Activated B cell treated with CpG ODN at 0.5 μM for 24 hours (primary cell): ENCODE results near the gene LDLRAD4. TPM values are rescaled to one million over a fixed set of nuclear protein-coding genes. Genes with fewer than 3 reads are reported as not detected.

Source experiments
- ATAC-seq: fragments of 200-7000 bp; cut with Tn5 transposase; one replicate; pipeline ENCODE4 v1.10.0; 2021; ENCODE audit warnings: low read depth, mild to moderate bottlenecking, moderate library complexity
- CTCF ChIA-PET: fragments of 350-600 bp; sonication (Branson Sonifier 250); formaldehyde crosslinking; loops from one replicate; lab custom pipeline; 2021; ENCODE audit warnings: antibody characterized with exemption; lab: Charles Lee
- POLR2A ChIA-PET: fragments of 350-600 bp; sonication (Branson Sonifier 250); formaldehyde crosslinking; loops from one replicate; lab custom pipeline; 2021; ENCODE audit warnings: antibody characterized with exemption; lab: Charles Lee
- DNase-seq: peaks from one replicate; pipeline ENCODE4 v3.0.0; 2022
- H3K27ac Mint-ChIP-seq: one replicate; pipeline ENCODE4 v1.8.0; 2020; ENCODE audit warnings: mixed read lengths
- H3K27me3 Mint-ChIP-seq: one replicate; pipeline ENCODE4 v1.8.0; 2021; ENCODE audit warnings: mixed read lengths
- H3K36me3 Mint-ChIP-seq: one replicate; pipeline ENCODE4 v1.8.0; 2021; ENCODE audit warnings: low read depth, mixed read lengths
- H3K4me1 Mint-ChIP-seq: one replicate; pipeline ENCODE4 v1.8.0; 2021; ENCODE audit warnings: mixed read lengths
- H3K4me3 Mint-ChIP-seq: one replicate; pipeline ENCODE4 v1.8.0; 2020; ENCODE audit warnings: mild to moderate bottlenecking, mixed read lengths
- H3K9me3 Mint-ChIP-seq: one replicate; pipeline ENCODE4 v1.8.0; 2020; ENCODE audit warnings: mixed read lengths
- intact Hi-C: fragments of 100-400 bp; cut with micrococcal nuclease; formaldehyde crosslinking; loops from one replicate; pipeline ENCODE4 v1.15.1; 2024
- total RNA-seq: library from RNA; stranded (reverse); gene quantifications from 2 replicates; pipeline ENCODE4 v1.2.3, GENCODE V29; 2022
- TF ChIP-seq, protein P1 (sequence below): fragments of 200-600 bp; IDR thresholded peaks from one replicate; pipeline ENCODE4 v1.8.0; 2022; ENCODE audit warnings: antibody characterized with exemption, mild to moderate bottlenecking

LDLRAD4 gene
- total RNA-seq, 1 donor from 2014 or later: 66.9 TPM

DNA sequence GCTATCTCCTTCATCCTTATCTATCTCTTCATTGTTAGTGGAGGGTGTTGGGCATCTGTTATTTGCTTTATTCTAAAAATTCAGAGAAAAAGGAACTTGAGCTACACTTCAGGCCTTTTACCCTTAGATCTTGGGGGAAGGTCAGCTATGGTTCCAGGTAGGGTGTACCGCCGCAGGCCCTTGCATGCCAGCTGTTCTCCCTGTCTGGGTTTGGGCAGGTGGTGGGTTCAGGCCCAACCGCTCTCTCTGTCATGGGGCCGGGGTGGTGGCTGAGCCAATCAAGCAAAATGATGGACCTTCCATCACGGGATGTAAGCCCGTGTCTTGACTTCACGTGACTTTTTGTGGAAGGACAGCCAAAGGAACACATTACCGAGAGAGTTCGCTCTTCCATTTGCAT lies 231.1 kb downstream of the LDLRAD4 start:
- intact Hi-C loops: no loop called here
- Mint-ChIP-seq H3K27ac (no peak overlapping the region), H3K4me3 (no peak overlapping the region), H3K27me3 (peaks cover 5% of the 10 kb centered on the region), H3K4me1 (peaks cover 13% of the 10 kb centered on the region), H3K36me3 (no peaks in the 10 kb centered on the region), H3K9me3 (no peaks in the 10 kb centered on the region)
- CTCF ChIA-PET: no interaction called here
- POLR2A ChIA-PET: no interaction called here
- DNase-seq: no peak
- TF ChIP-seq, protein P1, sequence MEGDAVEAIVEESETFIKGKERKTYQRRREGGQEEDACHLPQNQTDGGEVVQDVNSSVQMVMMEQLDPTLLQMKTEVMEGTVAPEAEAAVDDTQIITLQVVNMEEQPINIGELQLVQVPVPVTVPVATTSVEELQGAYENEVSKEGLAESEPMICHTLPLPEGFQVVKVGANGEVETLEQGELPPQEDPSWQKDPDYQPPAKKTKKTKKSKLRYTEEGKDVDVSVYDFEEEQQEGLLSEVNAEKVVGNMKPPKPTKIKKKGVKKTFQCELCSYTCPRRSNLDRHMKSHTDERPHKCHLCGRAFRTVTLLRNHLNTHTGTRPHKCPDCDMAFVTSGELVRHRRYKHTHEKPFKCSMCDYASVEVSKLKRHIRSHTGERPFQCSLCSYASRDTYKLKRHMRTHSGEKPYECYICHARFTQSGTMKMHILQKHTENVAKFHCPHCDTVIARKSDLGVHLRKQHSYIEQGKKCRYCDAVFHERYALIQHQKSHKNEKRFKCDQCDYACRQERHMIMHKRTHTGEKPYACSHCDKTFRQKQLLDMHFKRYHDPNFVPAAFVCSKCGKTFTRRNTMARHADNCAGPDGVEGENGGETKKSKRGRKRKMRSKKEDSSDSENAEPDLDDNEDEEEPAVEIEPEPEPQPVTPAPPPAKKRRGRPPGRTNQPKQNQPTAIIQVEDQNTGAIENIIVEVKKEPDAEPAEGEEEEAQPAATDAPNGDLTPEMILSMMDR: no peak
- ATAC-seq: no peak

DNA sequence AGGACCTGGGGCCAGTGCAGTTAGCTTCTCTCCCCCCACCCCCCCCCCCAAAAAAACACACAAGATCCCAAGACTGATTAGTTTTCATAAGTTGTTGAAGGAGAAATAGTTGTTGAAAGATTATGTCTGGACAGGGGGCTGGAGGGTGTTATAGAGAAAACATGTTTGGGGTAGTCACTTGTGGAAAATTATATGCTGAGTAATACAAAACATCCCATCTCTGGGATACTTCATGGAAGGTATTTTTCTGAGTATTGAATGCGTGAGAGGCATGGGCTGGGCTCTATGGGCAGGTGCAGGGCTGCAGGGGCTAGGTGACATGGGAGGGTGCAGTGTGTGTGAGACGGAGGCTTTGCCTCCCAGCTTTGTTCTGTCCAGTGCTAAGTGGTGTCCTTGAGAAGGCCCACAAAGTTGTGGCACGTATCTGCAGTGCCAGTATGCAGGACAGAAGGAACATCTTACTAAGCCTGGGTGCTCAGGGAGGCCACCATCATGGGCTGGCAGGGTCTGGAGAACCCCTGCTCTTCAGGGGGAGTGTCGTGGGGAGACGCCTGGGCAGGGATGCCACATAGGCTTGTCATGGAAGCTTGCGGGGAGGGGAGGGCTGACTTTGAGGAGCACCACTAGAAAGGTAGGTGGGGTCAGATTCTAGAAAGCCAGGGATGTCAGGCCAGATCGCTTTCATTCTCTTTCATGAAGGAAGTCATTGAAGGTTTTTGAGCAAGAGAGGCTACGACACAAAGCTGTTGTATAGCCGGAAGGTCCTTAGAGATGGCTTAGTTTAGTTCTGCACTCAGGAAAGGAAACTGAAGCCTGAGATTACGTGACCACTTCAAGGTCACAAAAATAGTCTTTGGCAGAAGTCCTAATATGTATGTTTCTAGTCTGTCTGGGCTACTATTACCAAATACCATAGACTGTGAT lies 232.0 kb downstream of the LDLRAD4 start:
- no peaks in the 10 kb centered on the region for H3K36me3 Mint-ChIP-seq
- H3K27ac Mint-ChIP-seq: no peak overlapping the region

DNA sequence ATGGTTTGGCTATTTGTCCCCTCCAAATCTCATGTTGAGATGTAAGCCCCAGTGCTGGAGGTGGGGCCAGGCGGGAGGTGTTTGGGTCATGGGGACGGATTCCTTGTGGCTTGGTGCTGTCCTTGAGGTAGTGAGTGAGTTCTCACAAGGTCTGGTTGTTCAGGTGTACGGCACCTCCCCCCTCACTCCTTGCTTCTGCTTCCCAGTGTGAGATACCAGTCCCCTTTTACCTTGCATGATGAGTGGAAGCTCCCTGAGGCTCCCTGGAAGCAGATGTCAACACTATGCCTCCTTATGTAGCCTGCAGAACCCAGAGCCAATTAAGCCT lies 232.6 kb downstream of the LDLRAD4 start:
- H3K27me3 Mint-ChIP-seq: peaks cover 10% of the 10 kb centered on the region
- H3K4me3 Mint-ChIP-seq: no peak overlapping the region
- no peaks in the 10 kb centered on the region for H3K36me3 Mint-ChIP-seq
- no peak for ATAC-seq
- POLR2A ChIA-PET: no interaction called here
- TF ChIP-seq, protein P1: no peak
- H3K9me3 Mint-ChIP-seq: no peaks in the 10 kb centered on the region
- CTCF ChIA-PET: no interaction called here
- no peak for DNase-seq
- H3K4me1 Mint-ChIP-seq: peaks cover 18% of the 10 kb centered on the region
- intact Hi-C loops: no loop called here
- H3K27ac Mint-ChIP-seq: no peak overlapping the region

More for the DNA sequence above, 232.0 kb downstream of the LDLRAD4 start:
- intact Hi-C loops: no loop called here
- POLR2A ChIA-PET: no interaction called here
- H3K4me3 Mint-ChIP-seq: no peak overlapping the region
- DNase-seq (no peak), ATAC-seq (no peak)
- peaks cover 13% of the 10 kb centered on the region for H3K4me1 Mint-ChIP-seq
- TF ChIP-seq, protein P1: no peak
- CTCF ChIA-PET: no interaction called here
- peaks cover 6% of the 10 kb centered on the region for H3K27me3 Mint-ChIP-seq
- no peaks in the 10 kb centered on the region for H3K9me3 Mint-ChIP-seq

DNA sequence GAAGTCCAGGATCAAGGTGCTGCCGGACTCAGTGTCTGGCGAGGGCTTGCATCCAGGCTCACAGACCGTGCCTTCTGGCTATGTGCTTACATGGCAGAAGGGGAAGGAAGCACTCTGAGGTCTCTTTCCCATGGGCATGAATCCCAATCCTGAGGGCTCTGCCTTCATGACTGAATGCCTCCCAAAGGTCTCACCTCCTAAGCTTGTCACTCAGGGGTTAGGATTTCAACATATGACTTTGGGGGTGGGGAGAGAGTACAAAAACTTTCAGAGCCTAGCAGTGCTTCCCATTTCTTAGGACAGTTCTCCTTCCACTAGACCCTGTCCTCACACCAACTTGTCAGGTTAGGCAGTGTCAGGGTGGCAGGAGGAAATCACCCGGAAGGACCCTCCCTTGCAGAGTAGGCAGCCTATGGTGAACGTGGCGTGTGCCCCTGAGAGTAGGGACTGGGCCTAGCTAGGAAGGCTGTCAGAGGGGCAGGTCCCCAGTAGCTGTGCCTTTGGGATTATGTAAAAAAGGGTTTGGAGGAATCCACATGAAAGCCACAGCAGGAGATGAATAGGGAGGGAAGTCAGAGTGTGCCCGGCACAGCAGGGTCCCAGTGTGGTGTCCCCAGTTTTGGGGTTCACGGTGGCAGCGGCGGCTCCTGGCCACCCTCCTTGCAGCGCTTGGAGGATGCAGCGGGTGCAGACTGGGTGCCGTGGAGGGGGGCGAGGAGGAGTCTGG lies 233.3 kb downstream of the LDLRAD4 start:
- H3K9me3 Mint-ChIP-seq: no peaks in the 10 kb centered on the region
- intact Hi-C loops: no loop called here
- H3K4me1 Mint-ChIP-seq: peaks cover 22% of the 10 kb centered on the region
- peaks cover 14% of the 10 kb centered on the region for H3K27me3 Mint-ChIP-seq
- H3K36me3 Mint-ChIP-seq: no peaks in the 10 kb centered on the region
- H3K27ac Mint-ChIP-seq: no peak overlapping the region
- no peak overlapping the region for H3K4me3 Mint-ChIP-seq
- DNase-seq (no peak), ATAC-seq (no peak)
- CTCF ChIA-PET: no interaction called here
- TF ChIP-seq, protein P1: no peak
- POLR2A ChIA-PET: no interaction called here

DNA sequence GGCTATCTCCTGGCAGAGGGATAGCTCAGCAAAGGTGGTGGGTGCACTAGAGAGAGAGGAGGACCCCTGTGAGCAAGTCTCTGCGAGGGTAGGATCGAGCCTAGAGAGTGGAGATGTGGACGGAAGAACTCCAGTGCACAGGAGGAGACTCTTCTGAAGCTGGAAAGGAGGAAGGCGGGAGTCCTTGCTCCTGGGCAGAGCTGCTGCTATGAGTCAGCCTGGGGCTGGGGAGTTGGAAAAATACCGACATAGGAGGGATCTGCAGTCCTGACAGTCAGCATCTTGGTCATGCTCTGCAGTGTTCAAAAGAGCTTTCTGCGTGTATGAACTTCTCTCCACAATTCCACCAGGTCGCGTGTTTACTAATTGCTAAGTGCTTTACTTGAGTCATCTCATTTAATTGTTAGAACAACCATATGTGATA lies 233.8 kb downstream of the LDLRAD4 start:
- intact Hi-C loops: no loop called here
- TF ChIP-seq, protein P1: no peak
- POLR2A ChIA-PET: no interaction called here
- no peaks in the 10 kb centered on the region for H3K36me3 Mint-ChIP-seq
- H3K27me3 Mint-ChIP-seq: peaks cover 20% of the 10 kb centered on the region
- ATAC-seq (no peak), DNase-seq (no peak)
- no peak overlapping the region for H3K4me3 Mint-ChIP-seq
- no peak overlapping the region for H3K27ac Mint-ChIP-seq
- CTCF ChIA-PET: no interaction called here
- peaks cover 23% of the 10 kb centered on the region for H3K4me1 Mint-ChIP-seq
- no peaks in the 10 kb centered on the region for H3K9me3 Mint-ChIP-seq
